LNCaP clone FGC (cell line): ENCODE data around the gene FAM13B.
A peak's percentile ranks its signal among the peaks of the same experiment; 100 is the strongest.
"Not testable (repeated sequence)": the region's sequence is repeated elsewhere in the genome, so short reads cannot be mapped to it uniquely, and the experiment has no call there.

Source experiments
- DNase-seq: peaks from one replicate; pipeline ENCODE4 v3.0.0-alpha.2; 2011; ENCODE audit warnings: low read depth
- H3K4me3 ChIP-seq: 2 replicates; pipeline ENCODE4 v1.5.1; 2011; ENCODE audit warnings: mild to moderate bottlenecking, low read depth, low read length, control low read depth
- TF ChIP-seq, protein P1 (sequence below): IDR thresholded peaks from 2 replicates; pipeline ENCODE4 v1.5.1; 2012; ENCODE audit warnings: mild to moderate bottlenecking; ENCODE audit not compliant: control insufficient read depth, insufficient read depth; ENCODE audit errors: extremely low read depth

Gene FAM13B

GRCh38 chr5:137997726-137998213 lies 35.1 kb downstream of the FAM13B start:
- H3K4me3 ChIP-seq = no peak overlapping the region
- TF ChIP-seq, protein P1, sequence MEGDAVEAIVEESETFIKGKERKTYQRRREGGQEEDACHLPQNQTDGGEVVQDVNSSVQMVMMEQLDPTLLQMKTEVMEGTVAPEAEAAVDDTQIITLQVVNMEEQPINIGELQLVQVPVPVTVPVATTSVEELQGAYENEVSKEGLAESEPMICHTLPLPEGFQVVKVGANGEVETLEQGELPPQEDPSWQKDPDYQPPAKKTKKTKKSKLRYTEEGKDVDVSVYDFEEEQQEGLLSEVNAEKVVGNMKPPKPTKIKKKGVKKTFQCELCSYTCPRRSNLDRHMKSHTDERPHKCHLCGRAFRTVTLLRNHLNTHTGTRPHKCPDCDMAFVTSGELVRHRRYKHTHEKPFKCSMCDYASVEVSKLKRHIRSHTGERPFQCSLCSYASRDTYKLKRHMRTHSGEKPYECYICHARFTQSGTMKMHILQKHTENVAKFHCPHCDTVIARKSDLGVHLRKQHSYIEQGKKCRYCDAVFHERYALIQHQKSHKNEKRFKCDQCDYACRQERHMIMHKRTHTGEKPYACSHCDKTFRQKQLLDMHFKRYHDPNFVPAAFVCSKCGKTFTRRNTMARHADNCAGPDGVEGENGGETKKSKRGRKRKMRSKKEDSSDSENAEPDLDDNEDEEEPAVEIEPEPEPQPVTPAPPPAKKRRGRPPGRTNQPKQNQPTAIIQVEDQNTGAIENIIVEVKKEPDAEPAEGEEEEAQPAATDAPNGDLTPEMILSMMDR = no peak
- DNase-seq = no peak

DNA sequence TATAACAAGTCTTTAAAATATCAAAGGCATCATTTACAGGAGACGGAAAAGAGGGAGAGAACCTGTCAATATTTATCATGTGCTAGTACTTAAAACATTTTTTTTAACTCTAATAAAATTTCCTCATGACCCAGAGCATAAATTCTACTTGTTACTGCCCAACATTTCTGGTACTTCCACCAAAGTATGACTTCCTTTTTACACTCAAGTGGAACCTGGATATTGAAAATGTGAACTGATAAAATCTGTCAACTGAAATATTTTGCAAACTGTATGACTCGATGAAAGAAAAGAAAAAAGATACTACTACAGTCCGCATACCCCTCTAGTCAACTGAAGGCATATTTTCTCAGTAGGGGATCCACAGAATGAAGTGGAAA lies 37.1 kb downstream of the FAM13B start:
- H3K4me3 ChIP-seq = no peak overlapping the region
- DNase-seq = no peak
- TF ChIP-seq, protein P1 = no peak

DNA sequence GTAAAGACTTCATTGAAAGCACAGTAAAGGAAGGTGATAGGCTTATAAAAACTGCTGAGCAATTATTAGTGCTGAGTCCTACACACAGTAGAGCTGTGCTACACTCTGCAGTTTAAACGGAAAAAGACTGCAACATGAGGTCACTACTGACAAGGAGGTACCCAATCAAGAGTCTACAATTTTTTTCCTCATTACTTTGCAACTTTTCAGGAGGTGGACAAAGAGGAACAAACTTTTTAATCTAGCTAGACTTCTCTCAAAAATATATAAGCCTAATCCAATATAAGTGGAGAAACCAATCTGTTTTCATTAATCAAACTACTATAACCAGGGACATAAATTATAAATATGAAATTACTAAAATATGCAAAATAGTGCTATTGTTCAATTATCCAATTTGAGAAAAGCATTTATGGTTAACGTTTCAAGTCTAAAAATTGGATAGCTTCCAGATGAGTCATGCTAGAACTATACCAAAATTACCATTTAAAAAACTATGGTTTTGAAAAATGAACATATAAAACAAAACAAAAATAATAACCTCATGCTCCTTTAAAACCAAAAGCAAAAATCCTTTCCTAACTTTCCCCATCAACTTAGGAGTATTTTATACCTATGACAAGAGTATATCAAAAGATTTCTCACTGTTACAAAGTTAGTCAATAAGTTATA lies 37.7 kb downstream of the FAM13B start:
- TF ChIP-seq, protein P1 = 0 out of 2 replicates have a peak, but pooled peaks have one; percentile 5
- H3K4me3 ChIP-seq = no peak overlapping the region
- DNase-seq = peak; percentile 52

DNA sequence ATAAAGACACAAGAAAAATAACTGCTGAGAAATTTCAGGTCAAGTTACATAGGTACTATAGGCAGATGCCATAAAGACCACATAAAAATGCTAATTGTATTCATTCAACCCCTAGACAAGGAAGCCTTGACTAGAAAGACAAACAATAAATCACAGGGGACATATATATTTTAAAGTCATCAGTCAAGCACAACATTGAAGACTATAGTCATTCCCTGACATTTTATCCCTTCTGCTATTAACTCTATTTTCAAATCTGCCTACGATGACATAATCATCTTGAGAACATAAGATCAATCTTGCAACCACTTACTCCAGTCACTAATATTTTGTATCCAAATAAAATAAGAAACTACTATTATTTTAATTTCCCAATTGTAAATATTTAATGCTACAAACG lies 38.3 kb downstream of the FAM13B start:
- no peak overlapping the region for H3K4me3 ChIP-seq
- DNase-seq = peak; percentile 67
- TF ChIP-seq, protein P1 = no peak

DNA sequence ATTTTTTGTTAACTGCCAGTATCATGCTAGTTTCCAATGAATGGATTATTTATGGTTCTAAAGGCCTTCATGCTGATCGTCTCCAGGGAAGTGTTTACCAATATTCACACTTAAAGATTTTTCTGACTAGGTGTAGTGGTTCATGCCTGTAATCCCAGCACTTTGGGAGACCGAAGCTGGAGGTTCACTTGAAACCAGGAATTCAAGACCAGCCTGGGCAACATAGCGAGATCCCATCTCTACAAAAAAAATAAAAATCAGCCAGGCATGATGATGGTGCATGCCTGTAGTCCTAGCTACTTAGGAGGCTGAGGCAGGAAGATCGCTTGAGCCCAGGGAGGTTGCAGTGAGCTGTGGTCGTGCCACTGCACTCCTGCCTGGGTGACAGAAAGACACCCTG lies 43.5 kb downstream of the FAM13B start:
- no peak for DNase-seq
- TF ChIP-seq, protein P1 = no peak
- no peak overlapping the region for H3K4me3 ChIP-seq

- DNase-seq = no peak
- no peak overlapping the region for H3K4me3 ChIP-seq
- TF ChIP-seq, protein P1 = no peak
Observed at GRCh38 chr5:137975208-137975607, 57.7 kb downstream of the FAM13B start.

- not testable (repeated sequence) for H3K4me3 ChIP-seq, DNase-seq
Observed at GRCh38 chr5:137970384-137970783, 62.5 kb downstream of the FAM13B start.
